WTC11 (cell line): Measurements from ENCODE around the gene ARHGEF37. TPM values are rescaled to one million over a fixed set of nuclear protein-coding genes. Genes with fewer than 3 reads are reported as not detected.

Experiments used
- ATAC-seq: fragments of 200-7000 bp; cut with Tn5 transposase; 2 replicates; pipeline ENCODE4 v1.10.0; 2021; ENCODE audit warnings: mild to moderate bottlenecking, moderate library complexity
- CTCF ChIA-PET: fragments of 300-600 bp; sonication (Branson Sonifier 250); formaldehyde crosslinking; loops from one replicate; lab custom pipeline; 2021; ENCODE audit warnings: antibody characterized with exemption; lab: Charles Lee
- POLR2A ChIA-PET: fragments of 350-600 bp; sonication (Branson Sonifier 250); formaldehyde crosslinking; loops from one replicate; lab custom pipeline; 2021; ENCODE audit warnings: antibody characterized with exemption; lab: Charles Lee
- DNase-seq: peaks from one replicate; pipeline ENCODE4 v3.0.0; 2021; ENCODE audit warnings: low spot score
- H3K27ac Mint-ChIP-seq: 2 replicates; pipeline ENCODE4 v1.8.0; 2021; ENCODE audit warnings: mixed read lengths
- H3K27me3 Mint-ChIP-seq: 2 replicates; pipeline ENCODE4 v1.8.0; 2021; ENCODE audit warnings: low read depth, mild to moderate bottlenecking, moderate library complexity, mixed read lengths
- H3K36me3 Mint-ChIP-seq: 2 replicates; pipeline ENCODE4 v1.8.0; 2021; ENCODE audit warnings: mixed read lengths
- H3K4me1 Mint-ChIP-seq: 2 replicates; pipeline ENCODE4 v1.8.0; 2022; ENCODE audit warnings: mixed read lengths
- H3K4me3 Mint-ChIP-seq: 2 replicates; pipeline ENCODE4 v1.8.0; 2021; ENCODE audit warnings: mild to moderate bottlenecking, moderate library complexity, mixed read lengths
- H3K9me3 Mint-ChIP-seq: 2 replicates; pipeline ENCODE4 v1.8.0; 2021; ENCODE audit warnings: mixed read lengths
- ATF1 ChIP-seq: sonication (generic); formaldehyde crosslinking; IDR thresholded peaks from 2 replicates; pipeline ENCODE4 v1.8.1; 2023; ENCODE audit warnings: mild to moderate bottlenecking, moderate library complexity, missing genetic modification reagents
- CREB1 ChIP-seq: sonication (generic); formaldehyde crosslinking; IDR thresholded peaks from 2 replicates; pipeline ENCODE4 v1.8.0; 2023; ENCODE audit warnings: mild to moderate bottlenecking, missing genetic modification reagents
- FOXJ3 ChIP-seq: sonication (generic); formaldehyde crosslinking; IDR thresholded peaks from 2 replicates; pipeline ENCODE4 v1.9.0; 2021; ENCODE audit warnings: missing genetic modification reagents, mild to moderate bottlenecking, borderline replicate concordance
- IRF2 ChIP-seq: sonication (generic); formaldehyde crosslinking; IDR thresholded peaks from 2 replicates; pipeline ENCODE4 v1.8.0; 2022; ENCODE audit warnings: low read depth, missing genetic modification reagents, borderline replicate concordance
- NR2C2 ChIP-seq: sonication (generic); formaldehyde crosslinking; IDR thresholded peaks from 2 replicates; pipeline ENCODE4 v1.8.0; 2022; ENCODE audit warnings: mild to moderate bottlenecking, missing genetic modification reagents
- NR3C1 ChIP-seq: sonication (generic); formaldehyde crosslinking; conservative IDR thresholded peaks from 2 replicates; pipeline ENCODE4 v1.8.1; 2023; ENCODE audit warnings: low read depth, mild to moderate bottlenecking, missing genetic modification reagents
- OVOL2 ChIP-seq: fragments of 250-450 bp; sonication (Bioruptor Pico); IDR thresholded peaks from 2 replicates; pipeline ENCODE4 v1.9.0; 2021; ENCODE audit warnings: mild to moderate bottlenecking, borderline replicate concordance
- ZBTB43 ChIP-seq: sonication (generic); formaldehyde crosslinking; IDR thresholded peaks from 2 replicates; pipeline ENCODE4 v1.8.1; 2023; ENCODE audit warnings: mild to moderate bottlenecking, missing genetic modification reagents
- ZNF281 ChIP-seq: sonication (generic); formaldehyde crosslinking; IDR thresholded peaks from 2 replicates; pipeline ENCODE4 v1.8.0; 2023; ENCODE audit warnings: mild to moderate bottlenecking, missing genetic modification reagents
- ZNF396 ChIP-seq: fragments of 250-450 bp; sonication (Bioruptor Pico); IDR thresholded peaks from 2 replicates; pipeline ENCODE4 v1.8.0; 2021; ENCODE audit warnings: mild to moderate bottlenecking, moderate library complexity, borderline replicate concordance
- total RNA-seq: library from RNA; stranded (reverse); gene quantifications from 3 replicates; pipeline ENCODE4 v1.2.3, GENCODE V29; 2021
- TF ChIP-seq, protein P1 (sequence below): sonication (generic); formaldehyde crosslinking; IDR thresholded peaks from 2 replicates; pipeline ENCODE4 v1.8.1; 2022; ENCODE audit warnings: low read depth, missing genetic modification reagents, borderline replicate concordance
- TF ChIP-seq, protein P2 (sequence below): sonication (generic); formaldehyde crosslinking; IDR thresholded peaks from 2 replicates; pipeline ENCODE4 v1.8.1; 2022; ENCODE audit warnings: missing genetic modification reagents, borderline replicate concordance
- TF ChIP-seq, protein P3 (sequence below): sonication (generic); formaldehyde crosslinking; conservative IDR thresholded peaks from 2 replicates; pipeline ENCODE4 v1.8.1; 2023; ENCODE audit warnings: mild to moderate bottlenecking, low read depth, missing genetic modification reagents, moderate library complexity
- TF ChIP-seq, protein P4 (sequence below): sonication (generic); formaldehyde crosslinking; IDR thresholded peaks from 2 replicates; pipeline ENCODE4 v1.8.0; 2022; ENCODE audit warnings: mild to moderate bottlenecking, missing genetic modification reagents
- TF ChIP-seq, protein P5 (sequence below): fragments of 250-450 bp; sonication (Bioruptor Pico); IDR thresholded peaks from 2 replicates; pipeline ENCODE4 v1.9.0; 2021; ENCODE audit warnings: mild to moderate bottlenecking, borderline replicate concordance
- TF ChIP-seq, protein P6 (sequence below): fragments of 250-450 bp; sonication (Bioruptor Pico); IDR thresholded peaks from 2 replicates; pipeline ENCODE4 v2.1.2; 2022; ENCODE audit warnings: mild to moderate bottlenecking, moderate library complexity

Gene ARHGEF37
- total RNA-seq, 1 experiment from 2014 or later, result 1.1 TPM

- TF ChIP-seq CREB1 (CRISPR knock-in tag) (no peak), ZNF281 (CRISPR knock-in tag) (no peak)
- TF ChIP-seq, protein P1, sequence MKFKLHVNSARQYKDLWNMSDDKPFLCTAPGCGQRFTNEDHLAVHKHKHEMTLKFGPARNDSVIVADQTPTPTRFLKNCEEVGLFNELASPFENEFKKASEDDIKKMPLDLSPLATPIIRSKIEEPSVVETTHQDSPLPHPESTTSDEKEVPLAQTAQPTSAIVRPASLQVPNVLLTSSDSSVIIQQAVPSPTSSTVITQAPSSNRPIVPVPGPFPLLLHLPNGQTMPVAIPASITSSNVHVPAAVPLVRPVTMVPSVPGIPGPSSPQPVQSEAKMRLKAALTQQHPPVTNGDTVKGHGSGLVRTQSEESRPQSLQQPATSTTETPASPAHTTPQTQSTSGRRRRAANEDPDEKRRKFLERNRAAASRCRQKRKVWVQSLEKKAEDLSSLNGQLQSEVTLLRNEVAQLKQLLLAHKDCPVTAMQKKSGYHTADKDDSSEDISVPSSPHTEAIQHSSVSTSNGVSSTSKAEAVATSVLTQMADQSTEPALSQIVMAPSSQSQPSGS (CRISPR knock-in tag), result no peak
These were observed 5.3 kb upstream of the ARHGEF37 start (continued) for GRCh38 chr5:149576021-149576420.

- Mint-ChIP-seq H3K4me1 (peaks cover 18% of the 10 kb centered on the region), H3K9me3 (no peaks in the 10 kb centered on the region), H3K27ac (no peak overlapping the region), H3K36me3 (no peaks in the 10 kb centered on the region), H3K27me3 (peaks cover 35% of the 10 kb centered on the region), H3K4me3 (no peak overlapping the region)
- TF ChIP-seq, protein P2, sequence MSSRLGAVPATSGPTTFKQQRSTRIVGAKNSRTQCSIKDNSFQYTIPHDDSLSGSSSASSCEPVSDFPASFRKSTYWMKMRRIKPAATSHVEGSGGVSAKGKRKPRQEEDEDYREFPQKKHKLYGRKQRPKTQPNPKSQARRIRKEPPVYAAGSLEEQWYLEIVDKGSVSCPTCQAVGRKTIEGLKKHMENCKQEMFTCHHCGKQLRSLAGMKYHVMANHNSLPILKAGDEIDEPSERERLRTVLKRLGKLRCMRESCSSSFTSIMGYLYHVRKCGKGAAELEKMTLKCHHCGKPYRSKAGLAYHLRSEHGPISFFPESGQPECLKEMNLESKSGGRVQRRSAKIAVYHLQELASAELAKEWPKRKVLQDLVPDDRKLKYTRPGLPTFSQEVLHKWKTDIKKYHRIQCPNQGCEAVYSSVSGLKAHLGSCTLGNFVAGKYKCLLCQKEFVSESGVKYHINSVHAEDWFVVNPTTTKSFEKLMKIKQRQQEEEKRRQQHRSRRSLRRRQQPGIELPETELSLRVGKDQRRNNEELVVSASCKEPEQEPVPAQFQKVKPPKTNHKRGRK, result no peak
- no peak for TF ChIP-seq OVOL2 (CRISPR knock-in tag)
- no peak for TF ChIP-seq ZBTB43 (CRISPR knock-in tag)
- TF ChIP-seq, protein P3, sequence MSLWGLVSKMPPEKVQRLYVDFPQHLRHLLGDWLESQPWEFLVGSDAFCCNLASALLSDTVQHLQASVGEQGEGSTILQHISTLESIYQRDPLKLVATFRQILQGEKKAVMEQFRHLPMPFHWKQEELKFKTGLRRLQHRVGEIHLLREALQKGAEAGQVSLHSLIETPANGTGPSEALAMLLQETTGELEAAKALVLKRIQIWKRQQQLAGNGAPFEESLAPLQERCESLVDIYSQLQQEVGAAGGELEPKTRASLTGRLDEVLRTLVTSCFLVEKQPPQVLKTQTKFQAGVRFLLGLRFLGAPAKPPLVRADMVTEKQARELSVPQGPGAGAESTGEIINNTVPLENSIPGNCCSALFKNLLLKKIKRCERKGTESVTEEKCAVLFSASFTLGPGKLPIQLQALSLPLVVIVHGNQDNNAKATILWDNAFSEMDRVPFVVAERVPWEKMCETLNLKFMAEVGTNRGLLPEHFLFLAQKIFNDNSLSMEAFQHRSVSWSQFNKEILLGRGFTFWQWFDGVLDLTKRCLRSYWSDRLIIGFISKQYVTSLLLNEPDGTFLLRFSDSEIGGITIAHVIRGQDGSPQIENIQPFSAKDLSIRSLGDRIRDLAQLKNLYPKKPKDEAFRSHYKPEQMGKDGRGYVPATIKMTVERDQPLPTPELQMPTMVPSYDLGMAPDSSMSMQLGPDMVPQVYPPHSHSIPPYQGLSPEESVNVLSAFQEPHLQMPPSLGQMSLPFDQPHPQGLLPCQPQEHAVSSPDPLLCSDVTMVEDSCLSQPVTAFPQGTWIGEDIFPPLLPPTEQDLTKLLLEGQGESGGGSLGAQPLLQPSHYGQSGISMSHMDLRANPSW (CRISPR knock-in tag), result no peak
- TF ChIP-seq, protein P4, sequence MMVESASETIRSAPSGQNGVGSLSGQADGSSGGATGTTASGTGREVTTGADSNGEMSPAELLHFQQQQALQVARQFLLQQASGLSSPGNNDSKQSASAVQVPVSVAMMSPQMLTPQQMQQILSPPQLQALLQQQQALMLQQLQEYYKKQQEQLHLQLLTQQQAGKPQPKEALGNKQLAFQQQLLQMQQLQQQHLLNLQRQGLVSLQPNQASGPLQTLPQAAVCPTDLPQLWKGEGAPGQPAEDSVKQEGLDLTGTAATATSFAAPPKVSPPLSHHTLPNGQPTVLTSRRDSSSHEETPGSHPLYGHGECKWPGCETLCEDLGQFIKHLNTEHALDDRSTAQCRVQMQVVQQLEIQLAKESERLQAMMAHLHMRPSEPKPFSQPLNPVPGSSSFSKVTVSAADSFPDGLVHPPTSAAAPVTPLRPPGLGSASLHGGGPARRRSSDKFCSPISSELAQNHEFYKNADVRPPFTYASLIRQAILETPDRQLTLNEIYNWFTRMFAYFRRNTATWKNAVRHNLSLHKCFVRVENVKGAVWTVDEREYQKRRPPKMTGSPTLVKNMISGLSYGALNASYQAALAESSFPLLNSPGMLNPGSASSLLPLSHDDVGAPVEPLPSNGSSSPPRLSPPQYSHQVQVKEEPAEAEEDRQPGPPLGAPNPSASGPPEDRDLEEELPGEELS (CRISPR knock-in tag), result no peak
- TF ChIP-seq IRF2 (CRISPR knock-in tag), result no peak
- TF ChIP-seq NR3C1, result no peak
- TF ChIP-seq, protein P5, sequence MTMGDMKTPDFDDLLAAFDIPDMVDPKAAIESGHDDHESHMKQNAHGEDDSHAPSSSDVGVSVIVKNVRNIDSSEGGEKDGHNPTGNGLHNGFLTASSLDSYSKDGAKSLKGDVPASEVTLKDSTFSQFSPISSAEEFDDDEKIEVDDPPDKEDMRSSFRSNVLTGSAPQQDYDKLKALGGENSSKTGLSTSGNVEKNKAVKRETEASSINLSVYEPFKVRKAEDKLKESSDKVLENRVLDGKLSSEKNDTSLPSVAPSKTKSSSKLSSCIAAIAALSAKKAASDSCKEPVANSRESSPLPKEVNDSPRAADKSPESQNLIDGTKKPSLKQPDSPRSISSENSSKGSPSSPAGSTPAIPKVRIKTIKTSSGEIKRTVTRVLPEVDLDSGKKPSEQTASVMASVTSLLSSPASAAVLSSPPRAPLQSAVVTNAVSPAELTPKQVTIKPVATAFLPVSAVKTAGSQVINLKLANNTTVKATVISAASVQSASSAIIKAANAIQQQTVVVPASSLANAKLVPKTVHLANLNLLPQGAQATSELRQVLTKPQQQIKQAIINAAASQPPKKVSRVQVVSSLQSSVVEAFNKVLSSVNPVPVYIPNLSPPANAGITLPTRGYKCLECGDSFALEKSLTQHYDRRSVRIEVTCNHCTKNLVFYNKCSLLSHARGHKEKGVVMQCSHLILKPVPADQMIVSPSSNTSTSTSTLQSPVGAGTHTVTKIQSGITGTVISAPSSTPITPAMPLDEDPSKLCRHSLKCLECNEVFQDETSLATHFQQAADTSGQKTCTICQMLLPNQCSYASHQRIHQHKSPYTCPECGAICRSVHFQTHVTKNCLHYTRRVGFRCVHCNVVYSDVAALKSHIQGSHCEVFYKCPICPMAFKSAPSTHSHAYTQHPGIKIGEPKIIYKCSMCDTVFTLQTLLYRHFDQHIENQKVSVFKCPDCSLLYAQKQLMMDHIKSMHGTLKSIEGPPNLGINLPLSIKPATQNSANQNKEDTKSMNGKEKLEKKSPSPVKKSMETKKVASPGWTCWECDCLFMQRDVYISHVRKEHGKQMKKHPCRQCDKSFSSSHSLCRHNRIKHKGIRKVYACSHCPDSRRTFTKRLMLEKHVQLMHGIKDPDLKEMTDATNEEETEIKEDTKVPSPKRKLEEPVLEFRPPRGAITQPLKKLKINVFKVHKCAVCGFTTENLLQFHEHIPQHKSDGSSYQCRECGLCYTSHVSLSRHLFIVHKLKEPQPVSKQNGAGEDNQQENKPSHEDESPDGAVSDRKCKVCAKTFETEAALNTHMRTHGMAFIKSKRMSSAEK (CRISPR knock-in tag), result no peak
- no peak for TF ChIP-seq NR2C2
- TF ChIP-seq, protein P6, sequence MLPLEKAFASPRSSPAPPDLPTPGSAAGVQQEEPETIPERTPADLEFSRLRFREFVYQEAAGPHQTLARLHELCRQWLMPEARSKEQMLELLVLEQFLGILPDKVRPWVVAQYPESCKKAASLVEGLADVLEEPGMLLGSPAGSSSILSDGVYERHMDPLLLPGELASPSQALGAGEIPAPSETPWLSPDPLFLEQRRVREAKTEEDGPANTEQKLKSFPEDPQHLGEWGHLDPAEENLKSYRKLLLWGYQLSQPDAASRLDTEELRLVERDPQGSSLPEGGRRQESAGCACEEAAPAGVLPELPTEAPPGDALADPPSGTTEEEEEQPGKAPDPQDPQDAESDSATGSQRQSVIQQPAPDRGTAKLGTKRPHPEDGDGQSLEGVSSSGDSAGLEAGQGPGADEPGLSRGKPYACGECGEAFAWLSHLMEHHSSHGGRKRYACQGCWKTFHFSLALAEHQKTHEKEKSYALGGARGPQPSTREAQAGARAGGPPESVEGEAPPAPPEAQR (CRISPR knock-in tag), result no peak
- no peak for TF ChIP-seq FOXJ3
- TF ChIP-seq ATF1 (CRISPR knock-in tag), result no peak
- no peak for TF ChIP-seq ZNF396 (CRISPR knock-in tag)
- DNase-seq, result no peak
- ATAC-seq, result no peak
- ChIA-PET POLR2A (no interaction called here), CTCF (interaction anchor here (0.9 to 1.3 kb wide), 3 partner anchors 40 to 211 kb away, joined by 3 to 5 read pairs (median 5); no protein-coding TSS in a partner anchor)
These were observed 2.4 kb upstream of the ARHGEF37 start for GRCh38 chr5:149578896-149579295.
